Mesodermal cell (in vitro differentiated cells): ENCODE measurements around the gene KDM4C.

Experiments
- H3K27ac ChIP-seq: 2 replicates; pipeline ENCODE4 v1.7.0; 2013; ENCODE audit warnings: mild to moderate bottlenecking, low read depth, low read length, moderate library complexity; ENCODE audit not compliant: severe bottlenecking
- H3K36me3 ChIP-seq: 2 replicates; pipeline ENCODE4 v1.7.1; 2013; ENCODE audit warnings: mild to moderate bottlenecking, low read length, moderate library complexity; ENCODE audit not compliant: control insufficient read depth, insufficient read depth
- H3K4me1 ChIP-seq: one replicate; pipeline ENCODE4 v1.7.1; 2013; ENCODE audit warnings: mild to moderate bottlenecking, low read length; ENCODE audit not compliant: insufficient read depth, control insufficient read depth, poor library complexity, severe bottlenecking
- H3K4me3 ChIP-seq: 2 replicates; pipeline ENCODE4 v1.7.0; 2013; ENCODE audit warnings: low read length, control low read depth, mild to moderate bottlenecking; ENCODE audit not compliant: insufficient read depth, poor library complexity, severe bottlenecking; ENCODE audit errors: extremely low read depth
- H3K9me3 ChIP-seq: 2 replicates; pipeline ENCODE4 v1.7.1; 2013; ENCODE audit warnings: mild to moderate bottlenecking, low read length, moderate library complexity; ENCODE audit not compliant: control insufficient read depth
- WGBS, 2 experiments: methylation state at CpG; one replicate each; pipeline ENCODE4 v1.1.5; 2013; ENCODE audit warnings: missing lambda C conversion rate in 2 of 2; ENCODE audit not compliant: insufficient coverage in 2 of 2; 5-methylcytosine and 5-hydroxymethylcytosine counted together

KDM4C gene

DNA sequence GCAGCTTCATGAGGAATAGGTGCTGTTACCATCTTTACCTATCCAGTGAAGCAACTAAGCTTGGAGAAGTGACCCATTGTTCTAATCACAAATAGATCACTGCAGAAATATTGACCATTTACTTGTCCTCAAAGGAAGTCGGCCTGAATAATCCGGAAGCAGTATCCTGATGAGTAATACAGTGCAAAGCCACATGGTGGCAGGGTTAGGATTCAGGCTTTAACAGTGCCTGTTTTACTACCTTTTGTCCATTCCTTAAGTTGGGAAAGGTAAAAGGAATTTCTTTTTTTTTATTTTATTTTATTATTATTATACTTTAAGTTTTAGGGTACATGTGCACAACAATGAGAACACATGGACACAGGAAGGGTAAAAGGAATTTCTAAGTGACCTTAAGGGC lies 336.3 kb downstream of the KDM4C start:
- H3K4me3 ChIP-seq = no peak overlapping the region
- no peak overlapping the region for H3K27ac ChIP-seq
- no peaks in the 10 kb centered on the region for H3K4me1 ChIP-seq
- H3K9me3 ChIP-seq = no peaks in the 10 kb centered on the region
- no peaks in the 10 kb centered on the region for H3K36me3 ChIP-seq
- WGBS, 2 experiments = no CpG with 5 or more reads among the region's 2 CpGs

DNA sequence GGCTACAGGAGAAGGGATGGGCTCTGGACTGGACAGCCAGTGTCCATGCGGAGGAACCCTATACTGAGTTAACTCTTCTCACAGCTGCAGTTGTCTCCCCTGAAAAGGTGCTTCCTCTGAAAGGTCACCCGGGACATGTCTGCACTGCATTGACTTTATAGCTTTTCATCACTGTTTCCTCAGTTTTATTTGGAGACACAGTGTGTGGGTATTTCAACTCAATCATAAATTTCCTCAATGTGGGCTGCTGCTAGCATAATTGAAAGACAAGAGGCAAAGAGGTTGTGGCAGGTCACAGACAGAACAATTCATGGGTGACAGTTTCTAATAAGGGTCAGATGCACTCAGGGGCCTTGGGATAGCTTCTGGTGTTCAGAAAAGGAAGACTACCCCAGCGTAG lies 336.8 kb downstream of the KDM4C start:
- no peak overlapping the region for H3K27ac ChIP-seq
- no peak overlapping the region for H3K4me3 ChIP-seq
- no peaks in the 10 kb centered on the region for H3K36me3 ChIP-seq
- WGBS, 2 experiments = 86 to 100% methylated on average over 1 to 2 of the region's 3 CpGs
- H3K4me1 ChIP-seq = no peaks in the 10 kb centered on the region
- H3K9me3 ChIP-seq = peaks cover 3% of the 10 kb centered on the region

DNA sequence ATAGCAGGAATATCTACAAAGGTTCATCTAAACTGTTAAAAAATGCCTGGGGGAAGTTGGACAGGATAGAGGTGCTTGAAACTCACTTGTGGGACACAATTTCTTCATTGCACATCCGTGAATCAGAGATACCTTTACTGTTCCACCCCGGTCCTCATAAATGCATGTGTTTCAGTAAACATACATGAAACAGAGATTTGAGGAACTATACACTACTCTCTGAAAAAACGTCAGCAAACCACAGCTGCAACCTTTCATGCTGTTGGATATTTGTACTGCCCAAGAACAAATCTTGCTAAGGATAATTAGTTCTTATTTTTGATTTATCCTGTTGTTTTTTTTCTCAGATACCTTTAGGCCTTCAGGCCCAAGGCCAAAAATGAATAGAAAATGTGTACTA lies 337.3 kb downstream of the KDM4C start:
- Histone ChIP-seq H3K4me3 (no peak overlapping the region), H3K36me3 (no peaks in the 10 kb centered on the region), H3K4me1 (no peaks in the 10 kb centered on the region), H3K27ac (no peak overlapping the region), H3K9me3 (peaks cover 4% of the 10 kb centered on the region)
- 60 to 67% methylated on average over 1 of the region's 3 CpGs for WGBS, 2 experiments

DNA sequence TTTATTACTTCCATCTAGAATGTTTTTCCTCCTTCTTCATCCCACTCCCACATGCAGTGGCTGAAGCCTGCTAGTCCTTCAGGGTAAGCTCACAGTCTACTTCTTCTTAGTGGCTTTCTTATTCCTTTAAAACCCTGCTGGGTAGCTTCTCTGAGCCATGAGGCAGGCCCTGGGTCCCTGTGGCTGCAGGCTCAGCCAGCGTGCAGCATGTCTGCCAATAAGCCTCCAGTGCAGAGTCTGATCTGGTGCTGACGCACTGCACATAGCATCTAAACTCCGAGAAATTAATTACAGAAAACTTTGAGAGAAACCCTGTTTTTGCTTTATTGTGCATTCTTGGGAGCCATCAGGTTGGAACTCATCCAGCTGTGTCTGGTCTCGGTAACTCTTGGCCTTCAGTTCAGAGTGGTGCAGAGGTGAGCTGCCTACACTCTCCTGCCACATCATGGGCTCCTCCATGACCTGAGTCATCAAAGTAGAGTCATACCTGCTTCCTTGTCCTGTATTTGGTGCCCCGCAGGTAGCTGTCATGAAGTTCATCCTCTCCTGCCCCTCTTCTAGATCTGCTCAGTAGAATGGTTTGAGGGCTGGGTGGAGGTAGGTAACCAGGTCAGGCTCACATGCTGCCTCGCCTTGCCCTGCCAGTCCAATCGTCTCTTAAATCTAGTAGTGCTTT lies 339.4 kb downstream of the KDM4C start:
- WGBS, 2 experiments = 93 to 99% methylated on average over 4 to 5 of the region's 7 CpGs
- no peak overlapping the region for H3K4me3 ChIP-seq

DNA sequence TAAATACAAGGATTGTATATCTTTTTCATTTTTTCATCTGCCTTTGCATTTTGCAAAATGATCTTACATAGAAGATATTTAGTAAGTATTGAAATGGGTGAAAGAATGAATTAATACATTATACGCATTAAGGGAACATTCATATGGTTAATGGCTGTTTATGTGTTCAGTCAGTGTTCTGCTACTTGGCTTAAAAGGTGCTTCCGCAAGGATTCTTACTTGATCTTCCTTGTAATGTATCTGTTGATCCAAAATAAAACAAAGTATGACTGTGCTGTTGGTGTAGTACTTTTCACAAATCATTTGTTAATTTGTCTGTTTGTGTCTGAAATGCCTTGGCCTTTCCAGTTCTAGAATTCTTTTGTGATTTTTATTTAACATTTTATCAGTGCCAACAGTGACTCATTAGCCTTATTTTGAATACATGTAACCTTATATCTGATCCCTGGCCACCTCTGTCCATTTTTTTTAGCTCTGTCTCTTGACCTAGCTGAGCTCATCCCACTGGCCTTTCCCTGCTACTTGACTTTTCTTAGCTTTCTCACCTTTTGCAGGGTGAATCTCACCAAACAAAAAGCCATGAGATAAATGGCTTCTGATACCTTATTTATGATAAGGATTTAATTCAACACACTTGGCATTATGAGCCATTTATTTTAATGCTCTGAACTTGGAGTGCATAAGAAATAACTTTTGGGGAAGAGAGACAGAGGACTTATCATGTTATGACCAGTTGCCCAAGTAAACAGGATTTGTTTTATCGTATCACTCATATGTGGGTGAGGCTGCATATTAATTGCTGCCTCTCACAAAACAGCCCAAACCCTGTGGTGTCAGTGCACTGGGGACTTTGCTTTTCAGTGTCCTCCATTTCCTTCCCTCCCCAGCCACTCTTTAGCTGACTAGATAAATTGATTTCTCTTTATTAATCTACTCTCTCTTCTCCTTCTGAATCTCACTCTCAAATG lies 340.3 kb downstream of the KDM4C start:
- no peaks in the 10 kb centered on the region for H3K36me3 ChIP-seq
- 87 to 93% methylated on average over 3 of the region's 3 CpGs for WGBS, 2 experiments
- H3K4me3 ChIP-seq = no peak overlapping the region

More for the DNA sequence above, 339.4 kb downstream of the KDM4C start:
- Histone ChIP-seq H3K9me3 (peaks cover 4% of the 10 kb centered on the region), H3K4me1 (no peaks in the 10 kb centered on the region), H3K27ac (no peak overlapping the region), H3K36me3 (no peaks in the 10 kb centered on the region)

DNA sequence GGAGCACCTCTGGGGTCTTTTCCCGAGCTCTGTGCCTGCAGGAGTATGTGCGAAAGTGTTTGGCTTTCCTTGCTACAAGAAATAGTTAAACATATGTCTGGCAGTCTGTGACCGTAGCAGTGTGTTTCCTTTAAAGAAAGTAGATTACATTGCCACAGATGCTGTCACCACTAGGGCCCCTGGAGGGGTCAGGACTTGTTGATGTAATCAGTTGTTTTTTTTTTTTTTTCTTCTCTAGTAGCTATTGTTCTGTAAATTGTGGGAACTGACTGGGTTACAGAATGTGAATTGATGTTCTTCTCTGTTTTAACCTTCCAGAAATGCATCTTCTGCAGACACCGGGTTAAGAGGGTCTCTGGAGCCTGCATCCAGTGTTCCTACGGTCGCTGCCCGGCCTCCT lies 345.6 kb downstream of the KDM4C start:
- WGBS, 2 experiments = 80 to 90% methylated on average over 5 to 7 of the region's 7 CpGs
- H3K4me3 ChIP-seq = no peak overlapping the region
- no peaks in the 10 kb centered on the region for H3K36me3 ChIP-seq
- no peak overlapping the region for H3K27ac ChIP-seq
- peaks cover 4% of the 10 kb centered on the region for H3K9me3 ChIP-seq
- H3K4me1 ChIP-seq = no peaks in the 10 kb centered on the region

More for the DNA sequence above, 340.3 kb downstream of the KDM4C start:
- H3K9me3 ChIP-seq = peaks cover 4% of the 10 kb centered on the region
- H3K4me1 ChIP-seq = no peaks in the 10 kb centered on the region
- H3K27ac ChIP-seq = no peak overlapping the region

DNA sequence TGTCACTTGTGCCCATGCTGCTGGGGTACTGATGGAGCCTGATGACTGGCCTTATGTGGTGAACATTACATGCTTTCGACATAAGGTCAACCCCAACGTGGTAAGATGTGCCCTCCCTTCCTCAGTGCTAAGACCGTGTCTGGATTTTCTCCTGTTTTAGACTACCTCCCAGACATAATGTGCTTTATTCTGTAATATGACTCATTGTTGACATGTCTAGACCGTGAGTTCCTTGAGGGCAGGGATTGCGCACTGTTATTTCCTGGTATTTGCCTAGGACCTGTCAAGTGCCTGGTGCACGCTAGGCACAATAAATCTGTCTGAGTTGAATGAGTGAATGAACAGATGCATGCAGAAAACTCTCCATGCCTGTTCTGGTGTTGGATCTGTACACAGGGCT lies 346.0 kb downstream of the KDM4C start:
- Histone ChIP-seq H3K27ac (no peak overlapping the region), H3K4me1 (no peaks in the 10 kb centered on the region), H3K4me3 (no peak overlapping the region), H3K9me3 (peaks cover 4% of the 10 kb centered on the region), H3K36me3 (no peaks in the 10 kb centered on the region)
- WGBS, 2 experiments = 84 to 98% methylated on average over 3 to 5 of the region's 6 CpGs

DNA sequence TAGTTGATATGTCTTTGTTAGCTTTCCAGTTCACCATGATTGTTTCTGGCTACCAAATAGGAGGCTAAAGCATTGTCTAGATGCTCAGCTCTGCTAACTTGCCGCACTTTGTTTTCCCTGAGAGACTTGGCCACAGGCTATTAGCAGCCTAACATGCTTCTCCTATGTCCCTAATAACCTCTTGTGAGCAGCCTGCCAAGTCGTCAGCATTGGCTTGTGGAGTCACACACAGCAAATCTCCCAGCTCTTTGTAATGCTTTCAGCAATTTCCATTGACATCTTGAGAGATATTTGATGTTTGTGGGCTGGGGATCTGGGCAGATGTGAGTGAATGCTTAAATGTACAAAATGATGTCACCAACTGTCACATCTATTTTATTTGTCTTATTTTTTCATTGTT lies 346.9 kb downstream of the KDM4C start:
- H3K4me1 ChIP-seq = no peaks in the 10 kb centered on the region
- no peak overlapping the region for H3K27ac ChIP-seq
- H3K36me3 ChIP-seq = no peaks in the 10 kb centered on the region
- H3K9me3 ChIP-seq = peaks cover under 1% of the 10 kb centered on the region
- no peak overlapping the region for H3K4me3 ChIP-seq
- 100% methylated on average over 1 of the region's 2 CpGs for WGBS, 2 experiments

DNA sequence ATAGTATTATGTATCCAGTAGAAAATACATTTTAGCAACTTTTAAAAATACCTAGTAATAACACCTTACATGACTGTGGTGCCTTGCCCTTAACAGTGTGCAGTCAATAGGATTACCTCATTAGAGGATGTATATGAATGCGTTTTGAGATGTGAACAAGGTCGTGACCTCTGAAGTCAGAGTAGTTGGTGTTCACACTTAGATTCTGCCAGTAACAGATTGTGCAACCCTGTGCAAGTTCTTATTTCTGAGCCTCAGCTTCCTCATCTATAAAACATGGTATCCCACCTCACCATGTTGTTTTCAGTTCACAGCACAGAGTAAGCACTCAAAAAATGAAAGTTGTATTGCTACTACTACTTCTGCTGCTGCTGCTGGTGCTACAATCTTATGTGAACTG lies 347.3 kb downstream of the KDM4C start:
- no peaks in the 10 kb centered on the region for H3K9me3 ChIP-seq
- WGBS, 2 experiments = 91 to 100% methylated on average over 1 to 2 of the region's 2 CpGs
- no peak overlapping the region for H3K4me3 ChIP-seq
- no peak overlapping the region for H3K27ac ChIP-seq
- no peaks in the 10 kb centered on the region for H3K36me3 ChIP-seq
- no peaks in the 10 kb centered on the region for H3K4me1 ChIP-seq

DNA sequence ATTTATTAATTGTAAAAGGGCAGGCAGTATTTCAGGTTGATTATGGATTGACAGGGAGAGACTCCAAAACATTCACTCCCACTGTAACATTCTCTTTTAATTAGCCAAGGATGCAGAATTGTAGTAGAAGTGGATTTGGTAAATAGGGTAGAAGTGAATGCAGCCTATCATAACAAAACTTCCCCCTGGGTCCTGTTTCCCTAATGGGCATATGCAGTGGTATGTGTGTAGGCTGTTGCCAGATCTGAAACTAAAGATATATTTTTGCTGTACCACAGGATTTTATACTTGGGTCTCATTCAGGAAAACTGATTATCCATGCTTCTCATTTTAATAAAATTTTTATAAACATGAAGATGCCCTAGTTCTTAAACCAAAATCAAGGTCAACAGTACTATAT lies 351.2 kb downstream of the KDM4C start:
- H3K4me3 ChIP-seq = no peak overlapping the region
- H3K36me3 ChIP-seq = no peaks in the 10 kb centered on the region
- H3K27ac ChIP-seq = no peak overlapping the region
- no peaks in the 10 kb centered on the region for H3K9me3 ChIP-seq
- H3K4me1 ChIP-seq = no peaks in the 10 kb centered on the region

DNA sequence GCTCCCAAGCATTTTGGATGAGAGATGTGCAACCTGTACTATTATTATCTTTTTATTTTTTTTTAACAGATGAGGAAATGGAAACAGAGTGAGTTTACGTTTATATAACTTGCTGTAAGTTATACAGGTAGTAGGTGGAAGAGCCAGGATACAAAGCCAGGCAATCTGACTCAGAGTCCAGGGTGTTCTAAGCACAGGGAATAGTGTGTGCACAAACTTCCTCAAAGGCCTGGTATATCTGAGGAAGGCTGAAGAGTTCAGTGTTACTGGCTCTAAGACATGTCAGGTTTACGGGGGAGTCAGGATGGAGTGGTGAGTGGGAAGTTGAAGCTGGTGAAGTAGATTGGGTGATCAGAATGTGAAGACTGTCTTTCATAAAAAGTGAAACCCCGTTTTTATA lies 353.6 kb downstream of the KDM4C start:
- H3K4me3 ChIP-seq = no peak overlapping the region
- no peaks in the 10 kb centered on the region for H3K9me3 ChIP-seq
- WGBS, 2 experiments = 100% methylated on average over 1 of the region's 3 CpGs; no CpG with 5 or more reads in 1 of the 2 experiments
- no peak overlapping the region for H3K27ac ChIP-seq
- H3K36me3 ChIP-seq = no peaks in the 10 kb centered on the region
- H3K4me1 ChIP-seq = no peaks in the 10 kb centered on the region
